ENCODE results near the gene PRIMA1. TPM values are rescaled to one million over a fixed set of nuclear protein-coding genes. Genes with fewer than 3 reads are reported as not detected.

The PRIMA1 gene
- total RNA-seq, 6 donors from 2014 or later: under 0.01 to 1.8 (median 0.62) TPM

DNA sequence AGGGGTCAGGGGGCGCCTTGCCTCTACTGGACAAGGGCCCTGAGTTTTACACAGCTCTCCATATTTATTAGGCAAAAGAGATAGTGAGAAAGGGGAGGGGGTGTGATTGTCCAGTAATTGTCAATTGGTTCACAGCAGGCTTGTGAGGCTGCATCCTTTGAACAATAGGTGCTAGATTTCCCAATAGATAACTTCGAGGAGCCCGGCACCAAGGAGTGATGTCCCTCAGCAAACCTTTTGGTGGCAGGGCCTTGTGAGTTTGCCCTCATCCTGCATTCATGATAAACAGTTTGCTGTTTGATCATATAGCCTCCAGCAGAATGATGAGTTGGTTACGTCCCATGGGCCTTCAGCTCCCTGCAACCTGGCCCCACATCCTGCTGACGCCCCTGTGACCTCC is 2.7 kb upstream of the PRIMA1 start:
- TF ChIP-seq POLR2A (IDR thresholded peaks at IDR 0.05) (no peak), POLR2AphosphoS5 (IDR thresholded peaks at IDR 0.05) (no peak), EP300 (IDR thresholded peaks at IDR 0.05) (no peak)
- TF ChIP-seq, protein P1, sequence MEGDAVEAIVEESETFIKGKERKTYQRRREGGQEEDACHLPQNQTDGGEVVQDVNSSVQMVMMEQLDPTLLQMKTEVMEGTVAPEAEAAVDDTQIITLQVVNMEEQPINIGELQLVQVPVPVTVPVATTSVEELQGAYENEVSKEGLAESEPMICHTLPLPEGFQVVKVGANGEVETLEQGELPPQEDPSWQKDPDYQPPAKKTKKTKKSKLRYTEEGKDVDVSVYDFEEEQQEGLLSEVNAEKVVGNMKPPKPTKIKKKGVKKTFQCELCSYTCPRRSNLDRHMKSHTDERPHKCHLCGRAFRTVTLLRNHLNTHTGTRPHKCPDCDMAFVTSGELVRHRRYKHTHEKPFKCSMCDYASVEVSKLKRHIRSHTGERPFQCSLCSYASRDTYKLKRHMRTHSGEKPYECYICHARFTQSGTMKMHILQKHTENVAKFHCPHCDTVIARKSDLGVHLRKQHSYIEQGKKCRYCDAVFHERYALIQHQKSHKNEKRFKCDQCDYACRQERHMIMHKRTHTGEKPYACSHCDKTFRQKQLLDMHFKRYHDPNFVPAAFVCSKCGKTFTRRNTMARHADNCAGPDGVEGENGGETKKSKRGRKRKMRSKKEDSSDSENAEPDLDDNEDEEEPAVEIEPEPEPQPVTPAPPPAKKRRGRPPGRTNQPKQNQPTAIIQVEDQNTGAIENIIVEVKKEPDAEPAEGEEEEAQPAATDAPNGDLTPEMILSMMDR (IDR thresholded peaks at IDR 0.05): no peak
- peaks cover 0 to 21% (median 4%) of the 10 kb centered on the region in 4 donors for H3K27me3 ChIP-seq
- H3K36me3 ChIP-seq: no peaks in the 10 kb centered on the region
- H3K9me3 ChIP-seq: no peaks in the 10 kb centered on the region
- 73 to 92% methylated on average over 3 to 5 of the region's 5 CpGs for WGBS, 2 donors
- no peak overlapping the region for H3K4me3 ChIP-seq
- H3K27ac ChIP-seq: no peak overlapping the region
- peaks cover 0 to 22% (median 11%) of the 10 kb centered on the region in 4 donors for H3K4me1 ChIP-seq
- no peak for DNase-seq
- no peak for ATAC-seq (ENCODE audit: low FRiP score in 2 of 2)

DNA sequence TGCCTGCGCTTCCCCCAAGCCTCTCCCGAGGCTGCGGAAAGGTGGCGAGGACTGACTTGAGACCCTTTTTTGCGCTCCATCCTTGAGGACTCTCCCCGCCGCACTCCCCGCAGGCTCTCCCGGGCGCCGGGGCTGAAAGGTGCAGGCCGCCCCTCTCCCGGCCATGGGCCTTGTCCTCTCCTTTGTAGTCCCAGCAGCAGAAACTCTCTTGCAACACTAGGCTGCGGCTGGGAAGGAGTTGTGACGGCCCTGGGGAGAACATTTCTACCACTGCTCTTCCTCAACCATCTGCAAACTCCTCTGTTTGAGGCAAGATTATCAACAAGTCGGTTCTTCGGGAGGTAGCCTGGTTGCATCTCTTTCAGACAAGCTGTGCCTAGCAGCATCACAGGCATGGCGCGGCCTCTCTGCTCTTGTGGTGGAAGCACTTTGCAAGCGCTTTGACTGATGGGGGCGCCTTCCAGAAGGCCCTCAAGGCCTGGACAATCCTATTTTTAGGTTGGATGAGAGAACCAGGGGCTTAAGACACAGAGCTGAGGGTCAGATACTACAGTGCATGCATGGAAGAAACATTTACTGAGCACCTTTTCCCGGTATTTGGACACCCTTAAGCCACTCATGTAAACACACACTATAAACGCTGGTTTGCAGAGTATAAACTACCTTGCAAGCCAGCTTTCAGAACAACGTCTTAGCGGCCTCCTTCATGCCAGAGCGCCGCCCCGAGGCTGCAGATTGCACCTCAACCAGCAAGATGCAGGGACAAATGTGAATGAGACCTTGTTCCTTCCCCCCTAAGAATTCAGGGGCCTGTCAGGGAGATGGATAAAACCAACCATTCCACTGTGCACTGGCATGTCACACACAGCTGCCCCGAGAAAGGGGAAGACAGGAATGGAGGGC is 1.2 kb upstream of the PRIMA1 start:
- DNase-seq (peak in 1 of 2 donors; percentile 73), ATAC-seq (ENCODE audit: low FRiP score in 2 of 2) (peak in 1 of 2 donors; percentile 10)
- H3K9me3 ChIP-seq: no peaks in the 10 kb centered on the region
- H3K36me3 ChIP-seq: no peaks in the 10 kb centered on the region
- TF ChIP-seq, protein P1 (IDR thresholded peaks at IDR 0.05): no peak
- TF ChIP-seq POLR2A (IDR thresholded peaks at IDR 0.05) (no peak), EP300 (IDR thresholded peaks at IDR 0.05) (no peak), POLR2AphosphoS5 (IDR thresholded peaks at IDR 0.05) (no peak)
- no peak overlapping the region for H3K27ac ChIP-seq
- peaks cover 0 to 21% (median 4%) of the 10 kb centered on the region in 4 donors for H3K27me3 ChIP-seq
- peaks cover 0 to 22% (median 11%) of the 10 kb centered on the region in 4 donors for H3K4me1 ChIP-seq
- 24 to 30% methylated on average over 24 to 29 of the region's 29 CpGs for WGBS, 2 donors
- peak overlapping the region in 3 of 4 donors; percentile 41 to 48 (median 46) for H3K4me3 ChIP-seq

DNA sequence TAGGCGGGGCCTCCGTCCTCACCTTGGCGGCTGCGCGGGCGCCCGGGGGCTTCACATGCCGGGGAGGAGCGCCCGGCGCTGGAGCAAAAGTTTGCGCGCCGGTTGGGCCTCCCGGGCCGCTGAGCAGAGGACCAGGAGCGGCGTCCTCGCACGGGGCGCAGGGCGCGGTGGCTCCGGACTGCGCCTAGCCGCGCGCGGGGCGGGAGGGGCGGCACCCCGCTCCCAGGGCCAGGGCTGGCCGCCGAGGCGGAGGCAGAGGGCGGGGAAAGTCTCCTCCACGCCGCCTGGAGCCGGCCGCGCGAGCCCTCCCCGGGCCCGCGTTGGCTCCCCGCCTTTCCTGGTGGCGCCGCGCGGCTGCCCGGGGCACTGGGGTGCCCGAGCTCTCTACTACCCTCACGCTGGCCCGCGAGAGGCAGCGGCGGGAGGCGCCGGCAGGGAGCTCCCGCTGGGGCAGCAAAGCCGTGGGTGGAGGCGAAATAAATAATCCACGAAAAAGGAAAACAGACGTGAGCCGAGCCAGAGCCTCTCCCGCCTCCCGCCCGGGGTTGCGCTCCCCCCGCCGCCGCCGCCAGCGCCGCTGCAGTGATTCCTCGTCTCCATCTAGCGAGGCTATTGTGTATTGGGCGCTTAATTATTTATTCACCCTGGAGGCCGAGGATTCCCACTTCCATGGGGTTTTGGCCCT is 400 bp upstream of the PRIMA1 start:
- peaks cover 0 to 22% (median 11%) of the 10 kb centered on the region in 4 donors for H3K4me1 ChIP-seq
- DNase-seq (peak in 1 of 2 donors; percentile 88), ATAC-seq (ENCODE audit: low FRiP score in 2 of 2) (peak in 1 of 2 donors; percentile 94)
- peak in 1 of 4 donors; percentile 13 for TF ChIP-seq POLR2A (IDR thresholded peaks at IDR 0.05)
- no peak for TF ChIP-seq EP300 (IDR thresholded peaks at IDR 0.05)
- TF ChIP-seq, protein P1 (IDR thresholded peaks at IDR 0.05): peak in 2 of 6 experiments; percentile 7 to 12
- H3K4me3 ChIP-seq: peak overlapping the region in 3 of 4 donors; percentile 41 to 48 (median 46)
- WGBS, 2 donors: 1 to 5% methylated on average over 20 to 39 of the region's 79 CpGs
- peaks cover 0 to 21% (median 4%) of the 10 kb centered on the region in 4 donors for H3K27me3 ChIP-seq
- H3K9me3 ChIP-seq: no peaks in the 10 kb centered on the region
- no peaks in the 10 kb centered on the region for H3K36me3 ChIP-seq
- H3K27ac ChIP-seq: no peak overlapping the region

- H3K27ac ChIP-seq: no peak overlapping the region
- H3K9me3 ChIP-seq: no peaks in the 10 kb centered on the region
- H3K4me3 ChIP-seq: peak overlapping the region in 3 of 4 donors; percentile 41 to 48 (median 46)
- no peak for ATAC-seq (ENCODE audit: low FRiP score in 2 of 2)
- H3K27me3 ChIP-seq: peaks cover 0 to 21% (median 4%) of the 10 kb centered on the region in 4 donors
- no peaks in the 10 kb centered on the region for H3K36me3 ChIP-seq
- peaks cover 0 to 22% (median 11%) of the 10 kb centered on the region in 4 donors for H3K4me1 ChIP-seq
- peak in 1 of 2 donors; percentile 84 for DNase-seq
- TF ChIP-seq POLR2A (IDR thresholded peaks at IDR 0.05) (no peak), POLR2AphosphoS5 (IDR thresholded peaks at IDR 0.05) (no peak), EP300 (IDR thresholded peaks at IDR 0.05) (no peak)
- TF ChIP-seq, protein P1 (IDR thresholded peaks at IDR 0.05): no peak
- 9 to 12% methylated on average over 33 to 52 of the region's 52 CpGs for WGBS, 2 donors
Observed at GRCh38 chr14:93787465-93788292, 606 bp downstream of the PRIMA1 start.
